ENCODE data around the gene ATP1A1. TPM values are rescaled to one million over a fixed set of nuclear protein-coding genes. Genes with fewer than 3 reads are reported as not detected.

The ATP1A1 gene
- total RNA-seq (2014; rRNA removed; shearing (Covaris generic)) = 148 and 189 TPM in 2 replicates
- polyA plus RNA-seq (2015; cell fraction: cytosol; rRNA removed) = 245 and 267 TPM in 2 replicates
- 791 and 831 TPM in 2 replicates for polyA plus RNA-seq (2015; cell fraction: nucleus; rRNA removed)

- peak; percentile 88 for DNase-seq (ENCODE audit: low read depth)
Observed at GRCh38 chr1:116372651-116373430, at the start of gene ATP1A1. Gene ATP1A1, plus strand, starts transcription at chr1:116373244. Its CDS starts 268 bp downstream, at chr1:116373512.

- DNase-seq (ENCODE audit: low read depth) = no peak
Observed at GRCh38 chr1:116323491-116323890, 49.6 kb upstream of the ATP1A1 start.

- no peak for DNase-seq (ENCODE audit: low read depth)
Observed at GRCh38 chr1:116324411-116324810, 48.6 kb upstream of the ATP1A1 start.

GRCh38 chr1:116325104-116325503, 47.9 kb upstream of the ATP1A1 start:
- DNase-seq (ENCODE audit: low read depth) = no peak

DNA sequence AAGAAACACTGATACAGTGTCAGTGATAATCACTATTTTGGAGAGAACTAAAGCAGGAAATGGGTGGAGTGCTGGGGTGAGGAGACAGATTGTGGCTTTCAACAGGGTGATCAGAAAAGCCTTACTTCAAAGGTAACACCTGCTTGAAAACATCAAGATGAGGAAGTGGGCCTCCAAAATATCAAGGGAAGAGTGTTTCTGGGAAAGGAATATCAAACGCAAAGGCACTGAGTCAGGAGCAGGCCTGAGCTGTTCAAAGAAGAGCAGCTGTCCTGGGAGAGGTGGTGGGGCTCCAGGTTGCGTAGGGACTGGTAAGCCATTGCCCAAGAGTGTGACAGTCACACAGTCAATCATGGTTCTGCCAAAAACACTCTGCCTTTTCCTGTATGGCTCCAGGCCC, 47.1 kb upstream of the ATP1A1 start:
- DNase-seq (ENCODE audit: low read depth) = no peak

- DNase-seq (ENCODE audit: low read depth) = no peak
Observed at GRCh38 chr1:116326486-116326885, 46.6 kb upstream of the ATP1A1 start.

DNA sequence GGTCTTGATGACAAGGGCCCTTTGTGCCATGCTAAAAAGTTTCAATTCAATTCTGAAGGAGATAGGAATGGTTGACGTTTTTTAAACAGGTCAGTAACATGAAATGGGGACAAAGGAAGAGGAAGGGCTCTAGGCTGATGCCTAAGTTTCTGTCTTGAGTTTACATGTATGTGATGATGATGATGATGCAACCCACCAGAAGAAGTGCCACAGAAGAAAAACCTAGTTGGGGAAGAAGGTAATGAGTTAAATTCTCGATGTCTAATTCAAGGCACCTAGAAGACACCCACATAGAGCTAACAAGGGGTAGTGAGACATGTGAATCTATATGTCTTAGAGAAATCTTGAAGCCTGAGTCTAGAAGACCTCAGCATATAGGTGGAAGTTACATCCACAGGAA, 44.4 kb upstream of the ATP1A1 start:
- no peak for DNase-seq (ENCODE audit: low read depth)

DNA sequence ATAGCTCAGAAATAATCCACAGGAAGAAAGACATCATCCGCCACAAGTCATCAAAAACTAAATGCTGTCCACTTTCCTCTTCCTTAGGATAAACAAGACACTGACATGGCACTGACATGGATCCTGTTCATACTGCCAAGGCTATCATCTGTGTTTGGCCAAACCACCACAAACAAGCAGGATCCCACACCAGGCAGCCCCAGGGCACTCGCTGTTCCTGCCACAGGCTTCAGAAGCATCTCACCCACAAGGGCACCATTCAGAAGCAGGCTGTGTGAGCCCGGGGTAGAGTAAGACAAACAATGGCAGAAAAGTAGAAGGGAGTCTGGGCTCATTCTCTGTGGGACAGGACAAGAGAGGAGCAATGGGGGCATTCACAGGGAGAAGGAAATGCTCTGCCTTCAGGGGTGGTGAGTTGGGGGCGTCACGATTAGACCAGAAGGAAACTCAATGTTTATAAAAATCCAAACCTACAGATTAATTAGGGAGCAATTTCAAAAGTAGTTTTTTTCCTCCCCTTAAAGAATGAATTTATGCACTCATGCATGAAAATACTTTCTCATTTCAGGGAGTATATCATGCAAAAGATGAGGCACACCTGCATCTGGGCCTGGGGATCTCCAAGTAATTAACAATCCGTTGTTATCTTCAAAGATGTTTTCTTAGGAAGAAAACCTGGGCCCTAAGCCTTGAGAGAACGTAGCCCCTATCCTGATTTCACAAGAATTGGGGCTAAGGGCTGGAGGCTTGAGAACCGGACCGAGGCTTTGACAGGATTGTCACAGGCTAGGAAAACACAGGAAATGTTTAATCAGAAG, 43.3 kb upstream of the ATP1A1 start:
- no peak for DNase-seq (ENCODE audit: low read depth)

GRCh38 chr1:116330342-116330652, 42.7 kb upstream of the ATP1A1 start:
- DNase-seq (ENCODE audit: low read depth) = peak; percentile 27

- no peak for DNase-seq (ENCODE audit: low read depth)
Observed at GRCh38 chr1:116330846-116331245, 42.2 kb upstream of the ATP1A1 start.

DNA sequence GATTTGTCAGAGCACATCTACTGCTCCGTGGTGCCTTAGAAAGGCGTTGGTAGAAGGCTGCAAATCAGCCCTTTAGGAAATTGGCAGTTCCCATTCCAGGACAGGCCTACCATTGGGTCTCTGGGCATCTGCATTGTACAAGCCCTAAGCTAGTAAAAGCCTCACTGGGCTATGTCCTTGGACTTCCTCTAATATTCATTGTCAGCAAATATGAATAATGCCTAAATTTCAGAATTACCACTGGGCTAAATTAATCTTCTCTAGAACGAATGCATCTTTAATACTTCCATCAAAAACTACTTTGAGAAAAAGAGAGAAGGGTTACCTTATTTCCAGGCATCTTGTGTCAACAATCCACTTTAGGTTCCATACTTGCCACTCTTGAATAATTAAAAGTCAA, 41.5 kb upstream of the ATP1A1 start:
- DNase-seq (ENCODE audit: low read depth) = no peak

- no peak for DNase-seq (ENCODE audit: low read depth)
Observed at GRCh38 chr1:116332451-116332850, 40.6 kb upstream of the ATP1A1 start.

DNA sequence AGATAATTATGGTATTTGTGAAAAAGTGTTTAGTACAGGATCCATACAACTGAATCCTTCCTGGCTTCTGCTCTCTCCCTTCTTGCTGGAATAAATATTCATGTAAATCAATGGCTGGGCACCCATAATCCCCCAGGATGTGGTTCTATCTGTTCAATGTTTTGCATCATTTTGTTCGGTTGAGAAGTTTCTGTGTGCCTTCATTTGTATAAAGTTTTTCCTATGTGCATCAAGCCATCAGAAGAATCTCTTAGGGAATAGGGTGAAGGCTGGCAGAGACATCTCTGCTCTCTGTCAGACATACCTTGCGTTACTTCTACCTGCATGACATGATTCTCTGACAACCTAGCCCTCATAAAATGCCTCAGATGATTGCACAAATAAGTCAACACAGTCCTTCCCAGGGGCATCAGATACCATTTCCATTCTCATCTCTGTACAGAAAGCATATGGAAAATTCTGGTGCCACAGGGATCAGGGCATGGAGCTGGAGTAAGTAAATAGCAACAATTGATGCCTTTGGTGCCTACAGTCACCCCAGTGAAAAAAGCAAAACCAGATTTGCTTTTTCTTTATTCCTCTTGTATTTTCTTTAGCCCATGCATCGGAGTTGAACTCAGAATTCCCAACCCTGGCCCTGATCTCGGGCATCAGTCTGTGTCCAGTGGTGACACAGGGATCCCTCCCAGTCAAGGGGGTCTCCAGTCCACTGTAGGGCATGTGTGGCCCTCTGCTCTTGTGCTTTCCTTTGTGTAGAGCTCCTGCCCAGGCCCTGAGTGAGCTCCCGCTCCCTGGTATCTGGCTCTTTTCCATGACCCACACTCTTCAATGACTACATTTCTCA, 39.7 kb upstream of the ATP1A1 start:
- DNase-seq (ENCODE audit: low read depth) = no peak

DNA sequence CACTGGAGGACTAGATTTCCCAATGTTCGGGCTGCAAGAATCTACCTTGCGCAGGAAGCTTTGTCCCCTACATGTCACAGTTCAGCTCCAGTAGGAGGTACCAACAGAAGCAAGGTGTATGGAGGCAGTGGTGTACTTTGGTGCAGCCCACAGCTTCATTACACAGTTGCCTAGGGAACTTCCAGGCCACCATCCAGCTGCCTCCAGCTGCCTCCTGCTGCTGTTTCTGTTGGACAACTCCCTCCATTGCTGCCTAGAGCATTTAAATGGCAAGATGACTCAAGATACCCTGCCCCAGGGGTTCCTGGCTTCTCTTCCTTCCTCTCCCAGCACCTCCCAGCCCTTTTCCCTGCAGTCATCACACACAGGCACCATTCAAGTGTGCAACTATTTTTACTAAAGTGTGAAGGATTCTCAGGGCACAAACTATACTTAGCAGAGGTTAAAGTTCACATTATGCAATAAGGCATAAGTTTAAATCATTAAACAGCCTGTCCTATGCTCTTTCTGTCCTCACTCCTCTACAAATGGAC, 39.0 kb upstream of the ATP1A1 start:
- peak; percentile 77 for DNase-seq (ENCODE audit: low read depth)

DNA sequence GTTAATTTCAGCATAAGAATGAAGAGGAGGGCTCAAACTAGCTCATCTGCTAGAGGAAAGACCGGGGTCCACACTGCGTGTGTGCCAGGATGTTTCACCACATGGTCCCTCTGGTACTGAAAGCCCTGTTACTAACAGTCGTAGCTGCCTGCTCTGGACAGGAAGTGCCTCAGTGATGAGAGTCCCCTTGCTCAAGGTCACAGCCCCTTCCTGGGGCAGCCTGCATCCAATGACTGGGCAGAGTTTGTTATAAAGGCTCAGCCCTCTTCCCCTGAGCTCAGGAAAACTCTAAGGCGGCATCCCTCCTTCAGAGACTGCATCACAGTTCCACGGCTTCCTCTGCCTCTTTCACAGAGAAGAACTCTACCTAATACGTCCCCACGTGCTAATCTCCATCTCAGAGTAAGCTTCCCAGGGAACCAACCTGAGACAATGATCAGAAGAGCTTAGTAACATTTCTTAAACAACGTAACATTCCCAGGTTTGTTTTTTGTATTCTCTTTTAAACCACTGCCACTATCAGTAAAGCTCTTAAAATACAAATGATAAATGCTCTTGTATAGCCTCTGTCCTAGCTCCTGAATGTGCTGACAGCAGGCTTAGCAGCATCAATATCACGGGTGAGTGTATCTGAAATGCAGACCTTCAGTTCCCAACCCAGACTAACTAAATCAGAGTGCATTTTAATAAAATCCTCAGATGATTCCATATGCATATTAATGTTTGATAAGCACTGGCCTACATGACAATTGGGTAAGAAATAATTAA, 38.0 kb upstream of the ATP1A1 start:
- DNase-seq (ENCODE audit: low read depth) = peak; percentile 53

- DNase-seq (ENCODE audit: low read depth) = no peak
Observed at GRCh38 chr1:116335850-116336624, 37.0 kb upstream of the ATP1A1 start.

DNA sequence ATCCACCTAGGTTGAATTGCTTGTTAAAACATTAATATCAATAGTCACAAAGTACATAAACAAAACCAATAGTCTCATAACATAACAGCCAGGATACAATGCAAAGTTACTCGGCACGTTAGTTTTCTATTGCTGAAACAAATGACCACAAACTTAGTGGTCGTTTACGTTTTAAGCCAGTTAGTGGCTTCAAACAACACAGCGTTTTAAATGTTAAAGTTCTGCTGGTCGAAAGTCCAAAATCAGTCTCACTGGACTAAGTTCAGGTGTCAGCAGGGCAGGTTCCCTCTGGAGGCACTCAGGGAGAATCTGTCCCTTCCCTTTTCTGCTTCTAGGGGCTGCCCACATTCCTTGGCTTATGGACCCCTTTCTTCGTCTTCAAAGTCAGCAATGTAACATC, 35.6 kb upstream of the ATP1A1 start:
- no peak for DNase-seq (ENCODE audit: low read depth)

DNA sequence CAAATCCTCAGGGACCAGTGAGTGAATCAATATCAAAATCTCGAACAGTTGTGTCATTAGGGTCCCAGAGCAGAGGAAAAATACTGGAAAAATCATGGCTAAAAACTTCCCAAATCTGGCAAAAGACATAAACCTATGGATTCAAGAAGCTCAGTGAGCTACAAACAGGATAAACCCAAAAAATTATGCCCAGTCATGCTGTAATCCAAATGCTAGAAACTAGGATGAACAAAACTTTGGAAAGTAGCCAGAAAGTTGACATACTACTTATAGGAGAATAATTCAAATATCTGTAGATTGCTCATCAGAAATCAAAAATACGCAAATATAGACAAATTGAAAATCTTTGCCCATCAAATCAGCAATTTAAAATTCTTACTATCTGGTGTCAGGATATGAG, 34.6 kb upstream of the ATP1A1 start:
- no peak for DNase-seq (ENCODE audit: low read depth)

DNA sequence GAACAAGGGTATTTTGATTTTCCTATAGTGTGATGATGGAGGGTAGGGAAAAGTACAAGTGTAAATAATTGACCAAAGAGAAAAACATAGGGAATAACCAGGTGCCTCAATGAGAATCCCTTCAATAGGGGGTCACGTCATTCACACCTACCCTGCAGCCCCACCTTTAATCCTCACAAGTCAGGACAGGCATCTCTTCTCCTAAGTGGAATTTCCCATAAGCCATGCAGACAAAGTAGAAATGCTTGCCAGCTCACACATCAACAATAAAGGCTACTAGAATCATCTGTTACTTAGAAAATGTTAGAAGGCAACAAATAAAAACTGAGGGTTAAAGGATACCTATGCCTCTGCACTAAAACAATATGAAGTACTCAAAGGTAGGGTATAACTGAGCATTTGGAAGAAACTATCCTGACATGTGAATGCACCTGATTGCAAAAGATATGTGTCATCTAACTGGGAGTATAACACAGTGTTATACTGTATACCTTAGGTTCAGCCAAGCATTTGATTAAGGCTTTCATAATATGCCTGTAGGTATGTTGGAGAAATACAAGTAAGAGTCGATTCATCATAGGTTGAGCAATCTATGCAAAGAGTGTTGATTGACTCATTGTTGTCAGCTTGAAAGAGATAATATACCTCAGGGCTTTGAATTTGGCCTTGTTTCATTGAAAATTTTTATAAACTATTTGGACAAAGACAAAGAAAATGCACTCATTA, 32.4 kb upstream of the ATP1A1 start:
- no peak for DNase-seq (ENCODE audit: low read depth)

Data from HT1080 (cell line).